GM12878 (cell line): Measurements from ENCODE around the gene SLC45A3. TPM values are rescaled to one million over a fixed set of nuclear protein-coding genes. Genes with fewer than 3 reads are reported as not detected.

Experiments used
- ATAC-seq: fragments of 200-7000 bp; cut with Tn5 transposase; 3 replicates; pipeline ENCODE4 v1.9.1; 2020; ENCODE audit warnings: mild to moderate bottlenecking, moderate library complexity
- BruUV-seq: library from RNA; stranded (reverse); fragments of 400-500 nt; replicated peaks from 2 replicates; lab custom pipeline; 2021; lab: Mats Ljungman, UMichigan
- CTCF ChIA-PET: fragments of 300-600 bp; sonication (Branson Sonifier 250); formaldehyde crosslinking; extraction: SDS; loops from one replicate; lab custom pipeline; 2021; ENCODE audit warnings: inconsistent platforms; lab: Yijun Ruan, JAX
- POLR2A ChIA-PET: fragments of 350-600 bp; formaldehyde crosslinking; extraction: SDS; loops from one replicate; lab custom pipeline; 2021; ENCODE audit warnings: inconsistent platforms; lab: Charles Lee
- RAD21 ChIA-PET: fragments of 300-600 bp; sonication (Branson Sonifier 250); formaldehyde crosslinking; loops from one replicate; lab custom pipeline; 2023; ENCODE audit warnings: antibody characterized with exemption; ENCODE audit not compliant: unreplicated experiment; lab: Charles Lee
- SMC1A ChIA-PET: fragments of 300-600 bp; sonication (Branson Sonifier 250); formaldehyde crosslinking; loops from one replicate; lab custom pipeline; 2023; ENCODE audit not compliant: unreplicated experiment, uncharacterized antibody; lab: Charles Lee
- DNase-seq: peaks from one replicate; pipeline ENCODE4 v3.0.0-alpha.2; 2011; ENCODE audit warnings: low read depth, low spot score
- FAIRE-seq: peaks from 3 replicates; lab custom pipeline; 2011; peaks lifted over from hg19 to GRCh38; lab: Jason Lieb, UNC
- H2AFZ ChIP-seq: 2 replicates; pipeline ENCODE4 v1.6.0; 2011; ENCODE audit warnings: low read depth, low read length, control low read depth; ENCODE audit not compliant: control insufficient read depth
- H3K27ac ChIP-seq: 2 replicates; pipeline ENCODE4 v1.5.1; 2011; ENCODE audit warnings: control low read depth; ENCODE audit not compliant: control insufficient read depth, insufficient read depth
- H3K27me3 ChIP-seq, 2 experiments: replicated peaks in 1 of 2; 2 replicates each; pipeline versions ENCODE4 v1.6.0 to v1.6.1; 2011; ENCODE audit warnings: low read length in 1 of 2; ENCODE audit not compliant: control insufficient read depth in 2 of 2, insufficient read depth in 2 of 2
- H3K36me3 ChIP-seq, 2 experiments: 2 replicates each; pipeline ENCODE4 v1.5.1; 2011; ENCODE audit warnings: low read length in 1 of 2; ENCODE audit not compliant: control insufficient read depth in 2 of 2, insufficient read depth in 2 of 2
- H3K4me1 ChIP-seq: 2 replicates; pipeline ENCODE4 v1.6.1; 2011; ENCODE audit warnings: mild to moderate bottlenecking, low read length, moderate library complexity, mixed read lengths; ENCODE audit not compliant: control insufficient read depth, insufficient read depth
- H3K4me2 ChIP-seq: 2 replicates; pipeline ENCODE4 v1.6.0; 2011; ENCODE audit warnings: control low read depth; ENCODE audit not compliant: control insufficient read depth, insufficient read depth
- H3K4me3 ChIP-seq: fragments of 200-600 bp; sonication (generic); 2 replicates; pipeline ENCODE4 v1.5.1; 2016
- H3K79me2 ChIP-seq: 2 replicates; pipeline ENCODE4 v1.6.0; 2011; ENCODE audit warnings: low read length; ENCODE audit not compliant: control insufficient read depth, insufficient read depth
- H3K9ac ChIP-seq: 2 replicates; pipeline ENCODE4 v1.8.0; 2011; ENCODE audit warnings: low read length, control low read depth, mixed read lengths; ENCODE audit not compliant: control insufficient read depth, insufficient read depth
- H3K9me3 ChIP-seq: replicated peaks from 3 replicates; pipeline ENCODE4 v1.5.1; 2011; ENCODE audit warnings: mild to moderate bottlenecking, low read length; ENCODE audit not compliant: control insufficient read depth, insufficient read depth
- H4K20me1 ChIP-seq: 2 replicates; pipeline ENCODE4 v1.6.0; 2011; ENCODE audit not compliant: control insufficient read depth, insufficient read depth
- BHLHE40 ChIP-seq, 2 experiments: fragments of 450-650 bp in 1 of 2; IDR thresholded peaks; 2 replicates each; pipeline ENCODE4 v1.6.1; 2011 to 2017; ENCODE audit warnings: low read depth in 2 of 2, borderline replicate concordance in 1 of 2, improper control_type of control experiment in 1 of 2, low read length in 1 of 2, mild to moderate bottlenecking in 1 of 2
- ETV6 ChIP-seq, 2 experiments: fragments of 450-650 bp in 1 of 2; IDR thresholded peaks in 1 of 2; conservative IDR thresholded peaks in 1 of 2; 2 replicates each; pipeline ENCODE4 v1.6.1; 2014; ENCODE audit warnings: antibody characterized with exemption in 1 of 2, borderline replicate concordance in 1 of 2, low read depth in 1 of 2, mild to moderate bottlenecking in 1 of 2, moderate library complexity in 1 of 2
- GABPA ChIP-seq: IDR thresholded peaks from 2 replicates; pipeline ENCODE4 v1.6.1; 2014; ENCODE audit warnings: antibody characterized with exemption, low read depth, mild to moderate bottlenecking, inconsistent platforms
- IKZF2 ChIP-seq, 2 experiments: fragments of 450-650 bp; IDR thresholded peaks; 2 replicates each; pipeline ENCODE4 v1.6.1; 2017; ENCODE audit warnings: mild to moderate bottlenecking in 2 of 2, moderate library complexity in 2 of 2
- MYC ChIP-seq: IDR thresholded peaks from 2 replicates; pipeline ENCODE4 v1.6.1; 2011; ENCODE audit warnings: mild to moderate bottlenecking, low read length, moderate library complexity, inconsistent platforms; ENCODE audit not compliant: insufficient read depth, insufficient replicate concordance, insufficient read length, severe bottlenecking
- PAX8 ChIP-seq: fragments of 450-650 bp; IDR thresholded peaks from 2 replicates; pipeline ENCODE4 v1.6.1; 2017; ENCODE audit warnings: mild to moderate bottlenecking, moderate library complexity
- POLR2AphosphoS5 ChIP-seq: IDR thresholded peaks from 2 replicates; pipeline ENCODE4 v1.6.1; 2011; ENCODE audit warnings: mild to moderate bottlenecking, low read length, inconsistent platforms
- SMAD5 ChIP-seq: IDR thresholded peaks from 2 replicates; pipeline ENCODE4 v1.6.1; 2016; ENCODE audit warnings: antibody characterized with exemption, low read depth
- SP1 ChIP-seq: IDR thresholded peaks from one replicate; pipeline ENCODE4 v1.6.1; 2011; ENCODE audit warnings: low read depth, low read length
- SUZ12 ChIP-seq: fragments of 200-600 bp; sonication (generic); IDR thresholded peaks from one replicate; pipeline ENCODE4 v1.6.1; 2018; ENCODE audit warnings: antibody characterized with exemption, mild to moderate bottlenecking; ENCODE audit not compliant: unreplicated experiment
- ZBTB40 ChIP-seq: fragments of 450-650 bp; IDR thresholded peaks from 2 replicates; pipeline ENCODE4 v1.6.1; 2016; ENCODE audit warnings: mild to moderate bottlenecking, moderate library complexity, borderline replicate concordance
- ZSCAN29 ChIP-seq: fragments of 450-650 bp; IDR thresholded peaks from 2 replicates; pipeline ENCODE4 v1.6.1; 2017; ENCODE audit warnings: mild to moderate bottlenecking, moderate library complexity
- WGBS: methylation state at CpG from one replicate; pipeline ENCODE4 v1.1.6; 2016; ENCODE audit warnings: low lambda C conversion rate; ENCODE audit not compliant: insufficient replicate concordance, insufficient coverage; ENCODE audit errors: missing lambda C conversion rate; 5-methylcytosine and 5-hydroxymethylcytosine counted together
- in situ Hi-C: fragments of 300-500 bp; cut with MboI; formaldehyde crosslinking; loops from 9 replicates; pipeline ENCODE4 v1.14.3; 2018; ENCODE audit warnings: mixed read lengths
- intact Hi-C: fragments of 100-400 bp; cut with micrococcal nuclease; formaldehyde crosslinking; loops from one replicate; pipeline ENCODE4 v1.14.2; 2022; ENCODE audit not compliant: unreplicated experiment
- polyA plus RNA-seq, 11 experiments: library from polyadenylated mRNA; depleted of rRNA in 4 of 11; unstranded in 6 of 11; stranded (reverse) in 5 of 11; fragments of >200 nt; fragmentation: Nextera tagmentation in 4 of 11; fragmentation: Illumina TruSeq in 1 of 11; extraction: Ambion mirVana in 4 of 11; extraction: Trizol in 1 of 11; gene quantifications; 1 replicate in 1 of 11; 2 replicates in 10 of 11; pipeline versions ENCODE4 v1.2.1 to v1.2.3, GENCODE V29; 2011 to 2016; ENCODE audit warnings: inconsistent platforms in 2 of 11, missing spikeins in 2 of 11, low read depth in 1 of 11
- total RNA-seq, 4 experiments: library from RNA; depleted of rRNA in 3 of 4; stranded (reverse); fragments of >200 nt in 3 of 4; fragmentation: Illumina TruSeq in 1 of 4; extraction: Trizol in 1 of 4; gene quantifications; 2 replicates each; pipeline versions ENCODE4 v1.2.1 to v1.2.3, GENCODE V29; 2013 to 2021

SLC45A3 gene
- total and polyA plus RNA-seq, 10 of the 15 experiments (the other 5 are each of a cell fraction or from before 2014, with no cell fraction given), result 0.26 to 10.3 (median 4.1) TPM

- Histone ChIP-seq H3K27me3 (no peaks in the 10 kb centered on the region), H4K20me1 (no peaks in the 10 kb centered on the region), H3K36me3 (peaks cover 2 to 12% of the 10 kb centered on the region in 2 experiments), H3K4me3 (no peak overlapping the region), H3K79me2 (peaks cover 7% of the 10 kb centered on the region), H3K4me1 (no peaks in the 10 kb centered on the region), H2AFZ (no peak overlapping the region), H3K27ac (no peak overlapping the region), H3K4me2 (no peak overlapping the region), H3K9ac (no peak overlapping the region), H3K9me3 (no peaks in the 10 kb centered on the region)
- no peak for TF ChIP-seq SMAD5
- no peak for ATAC-seq
- ChIA-PET CTCF (interaction anchor here (1.1 to 4.8 kb wide), 6 partner anchors 11 to 68 kb away, joined by 3 to 32 read pairs (median 3); no protein-coding TSS in a partner anchor), SMC1A (interaction anchor here (1.3 to 7.6 kb wide), 5 partner anchors 12 to 69 kb away, joined by 4 to 66 read pairs (median 19); no protein-coding TSS in a partner anchor), POLR2A (interaction anchor here (1.0 kb wide), 1 partner anchor 10 kb away, joined by 3 read pairs; no protein-coding TSS in a partner anchor), RAD21 (interaction anchor here (4.0 kb wide), 1 partner anchor 67 kb away, joined by 16 read pairs; no protein-coding TSS in a partner anchor)
- no peak for DNase-seq
- intact Hi-C loops (no loop called here), in situ Hi-C loops (no loop called here)
- FAIRE-seq, result no peak
- WGBS, result 76% methylated on average over 4 of the region's 4 CpGs
- BruUV-seq, result no TSS peak
These were observed 46.4 kb upstream of the SLC45A3 start for GRCh38 chr1:205726619-205727125.

GRCh38 chr1:205725514-205725913 lies 45.2 kb upstream of the SLC45A3 start:
- POLR2A ChIA-PET, result interaction anchor here (1.1 to 1.8 kb wide), 3 partner anchors 15 to 21 kb away, joined by 3 to 6 read pairs (median 3); no protein-coding TSS in a partner anchor
- RAD21 ChIA-PET, result interaction anchor here (0.8 to 4.0 kb wide), 4 partner anchors 17 to 133 kb away, joined by 3 to 16 read pairs (median 4); no protein-coding TSS in a partner anchor
- FAIRE-seq (no peak), ATAC-seq (no peak), DNase-seq (no peak)
- Histone ChIP-seq H3K36me3 (peaks cover 2 to 15% of the 10 kb centered on the region in 2 experiments), H2AFZ (no peak overlapping the region), H4K20me1 (no peaks in the 10 kb centered on the region), H3K4me2 (no peak overlapping the region), H3K4me3 (no peak overlapping the region), H3K9ac (no peak overlapping the region), H3K27me3 (no peaks in the 10 kb centered on the region), H3K27ac (no peak overlapping the region), H3K79me2 (peaks cover 3% of the 10 kb centered on the region), H3K4me1 (no peaks in the 10 kb centered on the region), H3K9me3 (no peaks in the 10 kb centered on the region)
- no TSS peak for BruUV-seq
- SMC1A ChIA-PET, result interaction anchor here (3.8 to 7.6 kb wide), 4 partner anchors 13 to 66 kb away, joined by 16 to 66 read pairs (median 20); no protein-coding TSS in a partner anchor
- in situ Hi-C loops (no loop called here), intact Hi-C loops (no loop called here)
- CTCF ChIA-PET, result interaction anchor here (1.0 to 6.1 kb wide), 6 partner anchors 9 to 252 kb away, joined by 3 to 59 read pairs (median 8); no protein-coding TSS in a partner anchor
- WGBS, result 91% methylated on average over 1 of the region's 1 CpG
- TF ChIP-seq ZSCAN29 (no peak), ETV6 (conservative IDR thresholded peaks at IDR 0.05 in 1 of 2, IDR thresholded peaks at IDR 0.05 in 1 of 2; ENCODE audit: borderline replicate concordance in 1 of 2, low read depth in 1 of 2) (no peak), PAX8 (no peak), IKZF2 (IDR thresholded peaks at IDR 0.05) (no peak), GABPA (no peak), MYC (no peak), SP1 (no peak), ZBTB40 (no peak), SUZ12 (no peak), BHLHE40 (IDR thresholded peaks at IDR 0.05; ENCODE audit: borderline replicate concordance in 1 of 2, low read depth in 2 of 2, low read length in 1 of 2) (no peak), POLR2AphosphoS5 (no peak)
